PFSK-1 (cell line): ENCODE measurements around the gene MAGEC1.

Experiments used
- FOXP2 ChIP-seq: optimal IDR thresholded peaks from 2 replicates; pipeline ENCODE3; 2011; ENCODE audit warnings: borderline replicate concordance, control low read depth, inconsistent platforms; ENCODE audit not compliant: insufficient read depth; ENCODE audit errors: extremely low read length, extremely low read depth
- POLR2AphosphoS5 ChIP-seq: IDR thresholded peaks from 2 replicates; pipeline ENCODE4 v1.6.1; 2012; ENCODE audit warnings: low read depth, mild to moderate bottlenecking, control low read depth, low read length, moderate library complexity
- REST ChIP-seq, 2 experiments: IDR thresholded peaks; 2 replicates each; pipeline versions ENCODE4 v1.6.1 to v1.8.0; 2011 to 2012; ENCODE audit warnings: low read depth in 2 of 2, low read length in 2 of 2, control low read depth in 1 of 2, inconsistent platforms in 1 of 2, mild to moderate bottlenecking in 1 of 2, moderate library complexity in 1 of 2; ENCODE audit not compliant: insufficient read depth in 1 of 2
- SIN3A ChIP-seq: IDR thresholded peaks from 2 replicates; pipeline ENCODE4 v1.6.1; 2012; ENCODE audit warnings: mild to moderate bottlenecking, low read length, moderate library complexity, borderline replicate concordance; ENCODE audit not compliant: insufficient read depth
- TAF1 ChIP-seq: IDR thresholded peaks from 2 replicates; pipeline ENCODE4 v1.6.1; 2012; ENCODE audit warnings: low read length, control low read depth, borderline replicate concordance; ENCODE audit not compliant: insufficient read depth

MAGEC1 gene

DNA sequence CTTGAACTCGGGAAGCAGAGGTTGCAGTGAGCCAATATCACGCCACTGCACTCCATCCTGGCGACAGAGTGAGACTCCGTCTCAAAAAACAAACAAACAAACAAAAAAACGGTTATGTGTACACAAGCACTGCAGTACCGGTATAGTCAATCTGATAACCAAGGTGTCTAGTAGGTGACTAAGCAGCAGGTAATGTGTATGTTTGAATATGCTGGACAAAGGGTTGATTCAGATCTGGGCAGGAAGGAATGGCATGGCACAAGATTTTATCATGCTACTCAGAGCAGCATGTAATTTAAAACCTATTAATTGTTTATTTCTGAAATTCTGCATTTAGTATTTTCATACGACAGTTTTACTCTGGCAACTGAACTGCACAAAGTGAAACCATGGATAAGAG is 41.7 kb downstream of the MAGEC1 start:
- TF ChIP-seq SIN3A (no peak), REST (IDR thresholded peaks at IDR 0.05; ENCODE audit: insufficient read depth in 1 of 2, low read depth in 2 of 2, low read length in 2 of 2) (no peak), FOXP2 (no peak), TAF1 (no peak), POLR2AphosphoS5 (no peak)

DNA sequence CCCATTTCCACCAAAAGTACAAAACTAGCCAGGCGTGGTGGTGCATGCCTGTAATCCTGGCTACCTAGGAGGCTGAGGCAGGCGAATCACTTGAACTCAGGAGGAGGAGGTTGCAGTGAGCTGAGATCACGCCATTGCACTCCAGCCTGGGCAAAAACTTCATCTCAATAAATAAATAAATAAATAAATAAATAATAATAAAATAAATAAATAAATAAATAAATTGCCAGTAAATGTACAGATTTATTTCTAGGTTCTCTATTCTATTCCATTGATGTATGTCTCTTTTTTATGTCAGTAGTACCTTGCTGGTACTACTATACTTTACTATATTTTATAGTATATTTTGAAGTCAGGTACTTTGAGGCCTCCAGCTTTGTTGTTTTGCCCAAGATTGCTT is 43.7 kb downstream of the MAGEC1 start:
- TF ChIP-seq TAF1: no peak
- no peak for TF ChIP-seq SIN3A
- no peak for TF ChIP-seq POLR2AphosphoS5
- TF ChIP-seq FOXP2: no peak
- TF ChIP-seq REST (IDR thresholded peaks at IDR 0.05; ENCODE audit: insufficient read depth in 1 of 2, low read depth in 2 of 2, low read length in 2 of 2): no peak

GRCh38 chrX:141952603-141953002 is 48.9 kb downstream of the MAGEC1 start:
- TF ChIP-seq REST (IDR thresholded peaks at IDR 0.05; ENCODE audit: insufficient read depth in 1 of 2, low read depth in 2 of 2, low read length in 2 of 2): no peak
- no peak for TF ChIP-seq POLR2AphosphoS5
- TF ChIP-seq SIN3A: no peak
- no peak for TF ChIP-seq FOXP2
- TF ChIP-seq TAF1: no peak

DNA sequence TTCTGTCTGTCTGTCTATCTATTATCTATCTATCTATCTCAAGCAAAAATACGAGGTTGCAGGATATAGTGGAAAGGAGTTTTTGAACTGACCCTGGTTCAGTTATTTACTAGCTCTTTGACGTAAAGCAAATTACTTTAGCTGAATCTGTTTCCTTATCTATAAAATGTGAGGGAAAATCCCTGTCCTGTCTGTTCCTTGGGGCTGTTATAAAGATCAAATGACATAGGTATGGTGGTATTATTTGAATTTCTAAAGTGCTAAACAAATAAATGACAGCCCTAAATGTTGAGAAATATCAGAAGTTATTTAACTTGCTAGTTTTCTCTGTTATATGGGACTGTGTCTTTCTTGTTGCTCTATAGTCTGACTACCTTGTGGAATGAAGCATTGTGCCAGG is 55.0 kb downstream of the MAGEC1 start:
- no peak for TF ChIP-seq FOXP2
- TF ChIP-seq REST (IDR thresholded peaks at IDR 0.05; ENCODE audit: insufficient read depth in 1 of 2, low read depth in 2 of 2, low read length in 2 of 2): no peak
- TF ChIP-seq POLR2AphosphoS5: no peak
- TF ChIP-seq TAF1: no peak
- TF ChIP-seq SIN3A: no peak
